ENCODE results near the gene SEPTIN5.

Gene SEPTIN5

GRCh38 chr22:19706661-19707151, 7.6 kb upstream of the SEPTIN5 start:
- no peak for ATAC-seq

GRCh38 chr22:19707347-19708290, 6.7 kb upstream of the SEPTIN5 start:
- no peak for ATAC-seq

GRCh38 chr22:19708321-19709011, 5.8 kb upstream of the SEPTIN5 start:
- ATAC-seq = no peak

- no peak for ATAC-seq
These were observed 5.1 kb upstream of the SEPTIN5 start for GRCh38 chr22:19709063-19709769.

- no peak for ATAC-seq
These were observed 4.1 kb upstream of the SEPTIN5 start for GRCh38 chr22:19710020-19710768.

DNA sequence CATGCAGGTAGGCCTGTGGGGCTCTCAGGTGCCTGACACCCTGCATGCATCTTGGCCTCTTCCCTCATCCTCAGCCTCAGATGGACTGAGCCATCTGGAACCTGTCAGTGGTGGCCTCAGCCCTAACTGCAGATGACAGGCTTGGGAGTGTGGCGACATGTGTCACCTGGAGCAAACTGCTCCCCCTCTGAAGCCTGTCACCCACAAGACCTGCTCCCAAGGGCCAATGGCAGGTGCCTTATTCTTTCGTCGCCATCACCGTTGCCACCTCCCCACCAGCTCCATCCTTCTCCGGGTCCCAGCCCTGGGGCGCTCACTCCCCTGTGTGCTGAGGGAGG, 3.6 kb upstream of the SEPTIN5 start:
- no peak for ATAC-seq

DNA sequence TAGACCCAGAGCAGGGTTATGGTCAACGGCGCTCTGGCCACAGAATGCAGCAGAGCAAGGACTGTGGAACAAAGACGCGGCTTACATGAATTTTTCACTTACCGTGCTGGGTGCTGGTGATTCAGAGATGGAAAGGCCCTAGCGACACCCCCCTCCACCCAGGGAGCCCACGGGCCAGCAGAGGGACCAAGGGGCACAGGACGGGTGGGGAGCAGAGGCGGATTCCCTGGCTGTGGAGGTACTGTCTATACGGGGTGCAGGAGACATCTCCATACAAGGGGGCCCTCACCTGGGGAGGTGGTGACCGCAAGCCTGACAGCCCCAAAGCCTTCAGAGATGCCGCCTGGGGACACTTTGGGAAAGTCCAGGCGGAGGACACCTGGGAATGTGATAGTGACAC, 1.1 kb upstream of the SEPTIN5 start:
- no peak for ATAC-seq

- no peak for ATAC-seq
These were observed 522 bp upstream of the SEPTIN5 start for GRCh38 chr22:19713650-19714311.

DNA sequence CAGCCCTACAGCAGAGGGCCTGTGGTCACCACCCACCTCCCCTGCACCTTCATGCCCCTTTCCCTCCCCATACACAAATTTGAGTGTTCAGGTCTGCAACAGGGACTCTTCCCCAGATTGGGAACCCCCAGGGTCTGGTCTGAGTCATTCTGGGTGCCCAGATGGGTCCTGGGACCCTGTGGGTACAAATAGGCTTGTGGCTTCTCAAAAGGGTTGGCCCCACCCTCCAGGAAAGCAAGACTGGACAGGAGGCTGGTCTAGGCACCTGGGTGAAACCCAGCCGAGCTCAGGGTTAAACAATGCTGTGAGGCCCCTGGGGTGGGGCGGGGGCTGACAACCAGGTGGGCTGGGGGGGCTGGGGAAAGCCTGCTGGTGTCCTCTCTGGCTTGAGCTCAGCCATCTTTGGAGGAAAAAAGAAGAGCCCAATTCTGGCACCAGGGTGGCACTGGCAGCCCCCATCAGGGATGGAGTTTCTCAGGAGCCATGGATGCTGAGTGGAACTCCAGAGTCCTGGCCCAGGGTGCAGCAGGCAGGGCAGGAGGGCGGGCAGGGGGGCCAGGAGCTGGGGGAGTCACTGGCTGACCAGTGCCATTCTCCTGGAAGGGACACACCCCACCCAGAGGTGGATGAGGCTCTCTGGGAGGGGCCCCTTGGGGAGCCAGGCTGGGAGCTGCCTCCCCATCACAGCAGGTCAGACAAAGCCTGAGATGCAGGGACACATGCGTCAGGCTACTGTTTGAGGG, 1.1 kb downstream of the SEPTIN5 start:
- ATAC-seq = no peak

DNA sequence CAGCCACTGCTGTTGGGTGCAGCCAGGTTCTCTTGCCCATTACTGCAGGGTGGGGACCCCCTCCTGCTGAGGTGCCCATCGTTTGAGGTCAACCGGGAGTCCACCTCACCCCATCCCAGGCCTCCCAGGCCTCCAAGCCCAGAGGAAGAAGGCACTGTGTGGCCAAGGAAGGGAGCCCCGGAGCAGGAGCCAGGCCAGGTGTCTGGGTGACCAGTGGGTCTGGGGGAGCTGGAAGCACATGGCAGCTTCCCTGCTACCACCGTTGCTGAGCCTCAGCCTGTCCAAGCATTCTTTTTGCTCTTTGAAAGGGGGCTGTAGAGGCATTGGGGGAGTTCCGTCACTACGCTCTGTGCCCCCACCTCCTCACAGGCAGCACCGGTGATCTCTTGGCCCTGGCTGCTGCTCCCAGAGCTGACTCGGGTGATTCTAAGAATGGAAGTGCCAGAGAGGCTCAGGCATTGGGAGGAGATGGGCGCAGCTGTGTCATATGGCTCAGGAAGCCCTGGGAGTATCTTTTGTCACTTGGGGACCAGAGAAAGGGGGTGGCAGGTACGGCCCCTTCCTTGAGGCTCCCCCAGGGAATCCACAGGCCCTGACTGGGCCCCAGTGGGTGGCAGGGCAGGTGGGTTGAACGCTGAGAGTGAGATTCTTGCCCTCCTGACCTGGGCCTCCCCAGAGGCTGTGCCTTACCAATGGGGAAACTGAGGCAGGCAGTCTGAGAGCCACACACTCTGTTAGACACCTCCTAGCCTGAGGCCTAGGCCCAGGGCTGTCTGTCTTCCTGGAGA, 1.9 kb downstream of the SEPTIN5 start:
- ATAC-seq = no peak

GRCh38 chr22:19716829-19717105, 2.5 kb downstream of the SEPTIN5 start:
- ATAC-seq = no peak

- no peak for ATAC-seq
These were observed 2.9 kb downstream of the SEPTIN5 start for GRCh38 chr22:19717181-19717580.

- ATAC-seq = peak; percentile 86 to 92
These were observed 3.6 kb downstream of the SEPTIN5 start for GRCh38 chr22:19717691-19718455.

- ATAC-seq = no peak
These were observed 4.2 kb downstream of the SEPTIN5 start for GRCh38 chr22:19718456-19719049.

- no peak for ATAC-seq
These were observed 4.8 kb downstream of the SEPTIN5 start for GRCh38 chr22:19719050-19719482.

DNA sequence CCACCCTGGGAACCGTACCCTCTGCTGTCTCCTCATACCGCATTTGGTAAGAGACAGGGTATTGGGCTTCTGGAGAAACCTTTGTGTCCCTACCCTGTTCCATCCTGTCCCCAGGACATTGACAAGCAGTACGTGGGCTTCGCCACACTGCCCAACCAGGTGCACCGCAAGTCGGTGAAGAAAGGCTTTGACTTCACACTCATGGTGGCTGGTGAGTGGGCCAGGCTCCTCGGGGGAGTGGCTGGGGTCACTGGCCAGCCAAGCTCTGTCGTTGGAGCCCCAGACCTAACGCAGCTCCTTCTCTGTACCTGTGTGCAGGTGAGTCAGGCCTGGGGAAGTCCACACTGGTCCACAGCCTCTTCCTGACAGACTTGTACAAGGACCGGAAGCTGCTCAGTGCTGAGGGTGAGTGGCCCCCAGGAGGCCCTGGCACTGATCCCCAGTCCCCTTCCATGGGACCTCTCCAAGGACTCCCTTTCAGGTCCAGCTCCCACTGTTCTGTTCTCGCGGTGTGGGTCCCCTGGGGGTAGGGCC, 5.3 kb downstream of the SEPTIN5 start:
- ATAC-seq = no peak

- no peak for ATAC-seq
These were observed 6.0 kb downstream of the SEPTIN5 start for GRCh38 chr22:19720150-19720827.

GRCh38 chr22:19720999-19721329, 6.7 kb downstream of the SEPTIN5 start:
- no peak for ATAC-seq

Measured in activated CD4-positive, CD25-positive, alpha-beta regulatory T cell treated with anti-CD3 and anti-CD28 coated beads, Interleukin-2, amount 50 U/mL, for 24 hours (primary cell).